Trophoblast cell (in vitro differentiated cells and primary cell): ENCODE measurements around the gene CRYZL1.

Experiments used
- DNase-seq, 2 donors: peaks; one replicate each; pipeline ENCODE4 v3.0.0-alpha.2; 2016
- H2AFZ ChIP-seq: 2 replicates; pipeline ENCODE4 v1.6.1; 2013; ENCODE audit warnings: low read length, moderate library complexity, mild to moderate bottlenecking; ENCODE audit not compliant: insufficient read depth, poor library complexity
- H2AK5ac ChIP-seq: 2 replicates; pipeline ENCODE4 v1.6.1; 2013; ENCODE audit warnings: mild to moderate bottlenecking, low read length
- H2BK120ac ChIP-seq: 2 replicates; pipeline ENCODE4 v1.6.1; 2013; ENCODE audit warnings: low read length, mild to moderate bottlenecking, moderate library complexity; ENCODE audit not compliant: insufficient read depth, poor library complexity
- H2BK12ac ChIP-seq: 2 replicates; pipeline ENCODE4 v1.6.1; 2013; ENCODE audit warnings: mild to moderate bottlenecking, low read length, moderate library complexity
- H2BK5ac ChIP-seq: 2 replicates; pipeline ENCODE4 v1.6.1; 2013; ENCODE audit warnings: low read length, low read depth, moderate library complexity, mild to moderate bottlenecking; ENCODE audit not compliant: poor library complexity
- H3K14ac ChIP-seq: 2 replicates; pipeline ENCODE4 v1.6.1; 2013; ENCODE audit warnings: mild to moderate bottlenecking, low read length
- H3K18ac ChIP-seq: 2 replicates; pipeline ENCODE4 v1.6.1; 2013; ENCODE audit warnings: mild to moderate bottlenecking, low read length
- H3K23ac ChIP-seq: 2 replicates; pipeline ENCODE4 v1.6.1; 2013; ENCODE audit warnings: low read length
- H3K27ac ChIP-seq: 2 replicates; pipeline ENCODE4 v1.5.1; 2013; ENCODE audit warnings: low read depth, mild to moderate bottlenecking, inconsistent platforms, low read length, moderate library complexity
- H3K27me3 ChIP-seq: 2 replicates; pipeline ENCODE4 v1.6.1; 2013; ENCODE audit warnings: inconsistent platforms, mild to moderate bottlenecking, low read length, moderate library complexity; ENCODE audit not compliant: insufficient read depth
- H3K36me3 ChIP-seq, 2 experiments: 1 replicate in 1 of 2; 2 replicates in 1 of 2; pipeline ENCODE4 v1.6.1; 2013; ENCODE audit warnings: low read length in 2 of 2, mild to moderate bottlenecking in 2 of 2, moderate library complexity in 1 of 2; ENCODE audit not compliant: insufficient read depth in 2 of 2, control insufficient read depth in 1 of 2
- H3K4ac ChIP-seq: 2 replicates; pipeline ENCODE4 v1.6.1; 2013; ENCODE audit warnings: low read depth, mild to moderate bottlenecking, low read length, moderate library complexity
- H3K4me1 ChIP-seq, 2 experiments: 1 replicate in 1 of 2; 2 replicates in 1 of 2; pipeline ENCODE4 v1.6.1; 2013; ENCODE audit warnings: low read length in 2 of 2, mild to moderate bottlenecking in 2 of 2, moderate library complexity in 1 of 2; ENCODE audit not compliant: insufficient read depth in 2 of 2, control insufficient read depth in 1 of 2
- H3K4me2 ChIP-seq: 2 replicates; pipeline ENCODE4 v1.6.1; 2013; ENCODE audit warnings: inconsistent platforms, mild to moderate bottlenecking, low read length, moderate library complexity
- H3K4me3 ChIP-seq: 2 replicates; pipeline ENCODE4 v1.5.1; 2013; ENCODE audit warnings: mild to moderate bottlenecking, low read depth, low read length, inconsistent platforms
- H3K79me1 ChIP-seq: one replicate; pipeline ENCODE4 v1.6.1; 2013; ENCODE audit warnings: low read length
- H3K79me2 ChIP-seq: 2 replicates; pipeline ENCODE4 v1.6.1; 2013; ENCODE audit warnings: low read length, mild to moderate bottlenecking; ENCODE audit not compliant: control insufficient read depth, insufficient read depth, poor library complexity
- H3K9ac ChIP-seq: 2 replicates; pipeline ENCODE4 v1.6.1; 2013; ENCODE audit warnings: mild to moderate bottlenecking, low read length
- H3K9me3 ChIP-seq: 2 replicates; pipeline ENCODE4 v1.6.1; 2013; ENCODE audit warnings: low read depth, mild to moderate bottlenecking, control low read depth, inconsistent platforms, low read length; ENCODE audit not compliant: insufficient read depth
- H4K12ac ChIP-seq: 2 replicates; pipeline ENCODE4 v1.6.1; 2013; ENCODE audit warnings: low read depth, mild to moderate bottlenecking, low read length, moderate library complexity
- H4K8ac ChIP-seq: 2 replicates; pipeline ENCODE4 v1.6.1; 2013; ENCODE audit warnings: low read depth, mild to moderate bottlenecking, low read length, moderate library complexity
- H4K91ac ChIP-seq: one replicate; pipeline ENCODE4 v1.6.1; 2013; ENCODE audit warnings: low read depth, mild to moderate bottlenecking, low read length, moderate library complexity
- WGBS: extraction: QIAGEN DNeasy Blood & Tissue Kit; methylation state at CpG from one replicate; pipeline ENCODE4 v1.1.7; 2013; ENCODE audit warnings: missing lambda C conversion rate; ENCODE audit not compliant: insufficient read length, insufficient coverage; ENCODE audit errors: extremely low coverage; 5-methylcytosine and 5-hydroxymethylcytosine counted together

Gene CRYZL1

GRCh38 chr21:33674226-33674625 lies 32.7 kb upstream of the CRYZL1 start:
- Histone ChIP-seq H3K27ac (no peak overlapping the region), H3K79me2 (peaks cover 11% of the 10 kb centered on the region), H3K9me3 (no peaks in the 10 kb centered on the region), H3K14ac (no peak overlapping the region), H3K23ac (no peak overlapping the region), H3K4me2 (no peak overlapping the region), H3K9ac (no peak overlapping the region), H4K12ac (no peak overlapping the region), H3K27me3 (no peaks in the 10 kb centered on the region), H3K4me3 (no peak overlapping the region), H2BK120ac (no peak overlapping the region), H4K8ac (no peak overlapping the region), H3K4me1 (peaks cover 2 to 3% of the 10 kb centered on the region in 2 experiments), H3K36me3 (peaks cover 0 to 4% of the 10 kb centered on the region in 2 experiments), H2AK5ac (no peak overlapping the region), H2AFZ (no peak overlapping the region), H3K18ac (no peak overlapping the region), H2BK12ac (no peak overlapping the region), H3K79me1 (peaks cover 4% of the 10 kb centered on the region), H3K4ac (peak overlapping the region; percentile 58), H4K91ac (no peak overlapping the region), H2BK5ac (no peak overlapping the region)
- no CpG with 5 or more reads among the region's 1 CpG for whole genome bisulfite sequencing
- no peak for DNase-seq

GRCh38 chr21:33673473-33673872 lies 31.9 kb upstream of the CRYZL1 start:
- no peaks in the 10 kb centered on the region for H3K9me3 ChIP-seq
- H2BK120ac ChIP-seq: no peak overlapping the region
- peak overlapping the region; percentile 86 for H3K4ac ChIP-seq
- H4K12ac ChIP-seq: no peak overlapping the region
- DNase-seq: no peak
- no peak overlapping the region for H3K4me2 ChIP-seq
- H3K79me1 ChIP-seq: peaks cover 4% of the 10 kb centered on the region
- no peak overlapping the region for H2BK5ac ChIP-seq
- WGBS: no CpG with 5 or more reads among the region's 8 CpGs
- H2AK5ac ChIP-seq: no peak overlapping the region
- peaks cover 9% of the 10 kb centered on the region for H3K79me2 ChIP-seq
- H2BK12ac ChIP-seq: no peak overlapping the region
- no peak overlapping the region for H3K23ac ChIP-seq
- peaks cover 6 to 7% of the 10 kb centered on the region in 2 experiments for H3K4me1 ChIP-seq
- no peak overlapping the region for H3K14ac ChIP-seq
- H2AFZ ChIP-seq: no peak overlapping the region
- H3K9ac ChIP-seq: no peak overlapping the region
- no peak overlapping the region for H4K91ac ChIP-seq
- no peak overlapping the region for H3K18ac ChIP-seq
- no peak overlapping the region for H3K4me3 ChIP-seq
- peaks cover 0 to 4% of the 10 kb centered on the region in 2 experiments for H3K36me3 ChIP-seq
- H3K27ac ChIP-seq: no peak overlapping the region
- no peaks in the 10 kb centered on the region for H3K27me3 ChIP-seq
- H4K8ac ChIP-seq: no peak overlapping the region

- Histone ChIP-seq H4K91ac (no peak overlapping the region), H4K8ac (no peak overlapping the region), H3K79me2 (peaks cover 6% of the 10 kb centered on the region), H3K4ac (peak overlapping the region; percentile 85), H3K36me3 (peaks cover 0 to 4% of the 10 kb centered on the region in 2 experiments), H3K18ac (no peak overlapping the region), H3K27ac (no peak overlapping the region), H3K23ac (no peak overlapping the region), H3K9me3 (no peaks in the 10 kb centered on the region), H4K12ac (no peak overlapping the region), H2BK12ac (no peak overlapping the region), H3K9ac (no peak overlapping the region), H2BK5ac (no peak overlapping the region), H3K4me2 (no peak overlapping the region), H3K4me1 (peaks cover 11 to 14% of the 10 kb centered on the region in 2 experiments), H2BK120ac (no peak overlapping the region), H3K27me3 (no peaks in the 10 kb centered on the region), H3K79me1 (peaks cover 2% of the 10 kb centered on the region), H3K4me3 (no peak overlapping the region), H2AK5ac (no peak overlapping the region), H3K14ac (no peak overlapping the region), H2AFZ (no peak overlapping the region)
- no CpG with 5 or more reads among the region's 6 CpGs for WGBS
- no peak for DNase-seq
Observed at GRCh38 chr21:33670076-33670978, 28.8 kb upstream of the CRYZL1 start.

GRCh38 chr21:33668620-33669019 lies 27.1 kb upstream of the CRYZL1 start:
- Histone ChIP-seq H3K27ac (no peak overlapping the region), H3K18ac (no peak overlapping the region), H3K9ac (no peak overlapping the region), H3K4ac (peak overlapping the region; percentile 75), H3K4me1 (peaks cover 11 to 14% of the 10 kb centered on the region in 2 experiments), H3K36me3 (peaks cover 0 to 4% of the 10 kb centered on the region in 2 experiments), H4K91ac (no peak overlapping the region), H2BK12ac (no peak overlapping the region), H3K79me2 (peaks cover 11% of the 10 kb centered on the region), H2BK5ac (no peak overlapping the region), H3K4me3 (no peak overlapping the region), H3K4me2 (no peak overlapping the region), H2AFZ (no peak overlapping the region), H2AK5ac (no peak overlapping the region), H3K14ac (no peak overlapping the region), H3K79me1 (no peaks in the 10 kb centered on the region), H2BK120ac (no peak overlapping the region), H4K8ac (no peak overlapping the region), H3K9me3 (no peaks in the 10 kb centered on the region), H3K27me3 (no peaks in the 10 kb centered on the region), H3K23ac (no peak overlapping the region), H4K12ac (no peak overlapping the region)
- DNase-seq: no peak
- WGBS: no CpG with 5 or more reads among the region's 2 CpGs
